ENCODE data around the gene AMIGO1.

Gene AMIGO1

GRCh38 chr1:109509176-109510134, at the start of gene AMIGO1:
Gene AMIGO1 (minus strand): TSS chr1:109509727. CDS start chr1:109508912, 815 bp downstream.
- DNase-seq = peak in 26 of 56 donors; percentile 11 to 68 (median 40)

- no peak for DNase-seq
These were observed 48.0 kb upstream of the AMIGO1 start for GRCh38 chr1:109557520-109557919.

- no peak for DNase-seq
These were observed 47.0 kb upstream of the AMIGO1 start for GRCh38 chr1:109556563-109556962.

GRCh38 chr1:109548321-109549267, 39.1 kb upstream of the AMIGO1 start, which contains the start of gene GNAI3:
Gene GNAI3 (plus strand): TSS chr1:109548615. CDS start chr1:109548721, 106 bp downstream.
- DNase-seq = peak; percentile 36 to 98 (median 94)

- peak in 5 of 56 donors; percentile 30 to 57 (median 46) for DNase-seq
These were observed 38.2 kb upstream of the AMIGO1 start for GRCh38 chr1:109547463-109548320.

GRCh38 chr1:109546311-109547109, 37.0 kb upstream of the AMIGO1 start:
- peak in 51 of 56 donors; percentile 28 to 94 (median 71) for DNase-seq

GRCh38 chr1:109543988-109544735, 34.6 kb upstream of the AMIGO1 start:
- DNase-seq = no peak

- no peak for DNase-seq
These were observed 33.9 kb upstream of the AMIGO1 start for GRCh38 chr1:109543283-109543987.

GRCh38 chr1:109542657-109543056, 33.1 kb upstream of the AMIGO1 start:
- no peak for DNase-seq

GRCh38 chr1:109541102-109541501, 31.6 kb upstream of the AMIGO1 start:
- DNase-seq = peak in 6 of 56 donors; percentile 14 to 39 (median 24)

GRCh38 chr1:109539676-109540075, 30.1 kb upstream of the AMIGO1 start, which contains the start of gene GPR61:
Gene GPR61 (plus strand): TSS chr1:109539872. CDS start chr1:109543023, 3,151 bp downstream.
- peak in 40 of 56 donors; percentile 12 to 89 (median 54) for DNase-seq

GRCh38 chr1:109538827-109539555, 29.5 kb upstream of the AMIGO1 start:
- DNase-seq = no peak

GRCh38 chr1:109537450-109538178, 28.1 kb upstream of the AMIGO1 start:
- DNase-seq = no peak

GRCh38 chr1:109535971-109536491, 26.5 kb upstream of the AMIGO1 start:
- DNase-seq = peak in 49 of 56 donors; percentile 22 to 82 (median 61)

GRCh38 chr1:109535481-109535880, 26.0 kb upstream of the AMIGO1 start:
- DNase-seq = no peak

- no peak for DNase-seq
These were observed 24.9 kb upstream of the AMIGO1 start for GRCh38 chr1:109534307-109534858.
